Neural cell (in vitro differentiated cells): ENCODE results near the gene MCL1. TPM values are rescaled to one million over a fixed set of nuclear protein-coding genes. Genes with fewer than 3 reads are reported as not detected.

Experiments
- H2AFZ ChIP-seq: fragments of 200-600, 300-800 bp; sonication (generic), shearing (Covaris generic); 2 replicates; pipeline ENCODE4 v1.6.0; 2014; ENCODE audit warnings: low read depth, mild to moderate bottlenecking, antibody characterized with exemption, low read length, moderate library complexity
- H3F3A ChIP-seq: fragments of 200-600 bp; shearing (Covaris generic); 2 replicates; pipeline ENCODE4 v1.6.1; 2016; ENCODE audit warnings: mild to moderate bottlenecking, moderate library complexity, mixed read lengths, antibody characterized with exemption, low read length; ENCODE audit not compliant: insufficient read depth, poor library complexity, severe bottlenecking
- H3K27ac ChIP-seq: fragments of 200-600, 300-800 bp; sonication (generic), shearing (Covaris generic); 2 replicates; pipeline ENCODE4 v1.5.1; 2014; ENCODE audit warnings: mild to moderate bottlenecking, low read length, moderate library complexity
- H3K27me3 ChIP-seq: fragments of 300-800, 200-600 bp; sonication (generic), shearing (Covaris generic); 2 replicates; pipeline ENCODE4 v1.6.0; 2014; ENCODE audit warnings: mild to moderate bottlenecking, low read depth, low read length, moderate library complexity; ENCODE audit not compliant: insufficient read depth
- H3K36me3 ChIP-seq: fragments of 300-800, 200-600 bp; sonication (generic), shearing (Covaris generic); 2 replicates; pipeline ENCODE4 v1.5.1; 2014; ENCODE audit warnings: mild to moderate bottlenecking, antibody characterized with exemption, low read length, moderate library complexity; ENCODE audit not compliant: insufficient read depth
- H3K4me2 ChIP-seq: fragments of 300-800, 200-600 bp; sonication (generic), shearing (Covaris generic); 2 replicates; pipeline ENCODE4 v1.6.0; 2014; ENCODE audit warnings: mild to moderate bottlenecking, low read length
- H3K4me3 ChIP-seq: fragments of 300-800, 200-600 bp; sonication (generic), shearing (Covaris generic); 2 replicates; pipeline ENCODE4 v1.5.1; 2014; ENCODE audit warnings: mild to moderate bottlenecking, low read length, moderate library complexity
- H3K79me2 ChIP-seq: fragments of 200-600 bp; shearing (Covaris generic); replicated peaks from 2 replicates; pipeline ENCODE4 v1.6.0; 2014; ENCODE audit warnings: mild to moderate bottlenecking, low read length, moderate library complexity; ENCODE audit not compliant: insufficient read depth
- H3K9ac ChIP-seq: fragments of 300-800, 200-600 bp; sonication (generic), shearing (Covaris generic); 2 replicates; pipeline ENCODE4 v1.6.1; 2016; ENCODE audit warnings: mild to moderate bottlenecking, low read length, mixed read lengths
- H3K9me2 ChIP-seq: fragments of 200-600 bp; shearing (Covaris generic); 2 replicates; pipeline ENCODE4 v1.6.1; 2016; ENCODE audit warnings: mild to moderate bottlenecking, low read length, mixed read lengths; ENCODE audit not compliant: insufficient read depth
- H3K9me3 ChIP-seq: fragments of 200-600, 300-800 bp; sonication (generic), shearing (Covaris generic); 2 replicates; pipeline ENCODE4 v1.6.1; 2016; ENCODE audit warnings: mild to moderate bottlenecking, mixed run types, low read length, moderate library complexity, mixed read lengths
- H4K20me1 ChIP-seq: fragments of 200-600 bp; shearing (Covaris generic); 2 replicates; pipeline ENCODE4 v1.6.1; 2016; ENCODE audit warnings: mild to moderate bottlenecking, mixed run types; ENCODE audit not compliant: insufficient read depth
- EP300 ChIP-seq: fragments of 450-650 bp; conservative IDR thresholded peaks from 2 replicates; pipeline ENCODE4 v1.6.1; 2014; ENCODE audit warnings: antibody characterized with exemption, mild to moderate bottlenecking, moderate library complexity; ENCODE audit not compliant: poor library complexity, severe bottlenecking
- EZH2 ChIP-seq: fragments of 200-600, 300-800 bp; shearing (Covaris generic), sonication (generic); IDR thresholded peaks from 2 replicates; pipeline ENCODE4 v1.6.1; 2014; ENCODE audit warnings: antibody characterized with exemption, low read length, borderline replicate concordance, mild to moderate bottlenecking; ENCODE audit not compliant: insufficient read depth, poor library complexity, severe bottlenecking
- MXI1 ChIP-seq: fragments of 450-650 bp; conservative IDR thresholded peaks from 2 replicates; pipeline ENCODE4 v1.6.1; 2014; ENCODE audit warnings: antibody characterized with exemption, mild to moderate bottlenecking; ENCODE audit not compliant: poor library complexity, severe bottlenecking
- POLR2AphosphoS5 ChIP-seq: IDR thresholded peaks from 2 replicates; pipeline ENCODE4 v1.6.1; 2012
- RAD21 ChIP-seq: fragments of 450-650 bp; conservative IDR thresholded peaks from 2 replicates; pipeline ENCODE4 v1.6.1; 2014; ENCODE audit warnings: antibody characterized with exemption, mild to moderate bottlenecking, moderate library complexity
- SMC3 ChIP-seq: fragments of 450-650 bp; conservative IDR thresholded peaks from 2 replicates; pipeline ENCODE4 v1.6.1; 2014; ENCODE audit warnings: antibody characterized with exemption, mild to moderate bottlenecking, moderate library complexity; ENCODE audit not compliant: poor library complexity
- polyA plus RNA-seq: library from polyadenylated mRNA; depleted of rRNA; stranded (reverse); fragments of >200 nt; gene quantifications from 2 replicates; pipeline ENCODE4 v1.2.3, GENCODE V29; 2014
- TF ChIP-seq, protein P1 (sequence below): IDR thresholded peaks from 2 replicates; pipeline ENCODE4 v1.6.1; 2012; ENCODE audit warnings: borderline replicate concordance
- TF ChIP-seq, protein P2 (sequence below): fragments of 450-650 bp; IDR thresholded peaks from 2 replicates; pipeline ENCODE4 v1.5.1; 2014; ENCODE audit warnings: antibody characterized with exemption, mild to moderate bottlenecking, moderate library complexity; ENCODE audit not compliant: poor library complexity, severe bottlenecking

MCL1 gene
- polyA plus RNA-seq, 1 donor from 2014 or later: 171 TPM

- no peaks in the 10 kb centered on the region for H3K9me2 ChIP-seq
- H3K79me2 ChIP-seq: no peaks in the 10 kb centered on the region
- no peak overlapping the region for H2AFZ ChIP-seq
- TF ChIP-seq, protein P1, sequence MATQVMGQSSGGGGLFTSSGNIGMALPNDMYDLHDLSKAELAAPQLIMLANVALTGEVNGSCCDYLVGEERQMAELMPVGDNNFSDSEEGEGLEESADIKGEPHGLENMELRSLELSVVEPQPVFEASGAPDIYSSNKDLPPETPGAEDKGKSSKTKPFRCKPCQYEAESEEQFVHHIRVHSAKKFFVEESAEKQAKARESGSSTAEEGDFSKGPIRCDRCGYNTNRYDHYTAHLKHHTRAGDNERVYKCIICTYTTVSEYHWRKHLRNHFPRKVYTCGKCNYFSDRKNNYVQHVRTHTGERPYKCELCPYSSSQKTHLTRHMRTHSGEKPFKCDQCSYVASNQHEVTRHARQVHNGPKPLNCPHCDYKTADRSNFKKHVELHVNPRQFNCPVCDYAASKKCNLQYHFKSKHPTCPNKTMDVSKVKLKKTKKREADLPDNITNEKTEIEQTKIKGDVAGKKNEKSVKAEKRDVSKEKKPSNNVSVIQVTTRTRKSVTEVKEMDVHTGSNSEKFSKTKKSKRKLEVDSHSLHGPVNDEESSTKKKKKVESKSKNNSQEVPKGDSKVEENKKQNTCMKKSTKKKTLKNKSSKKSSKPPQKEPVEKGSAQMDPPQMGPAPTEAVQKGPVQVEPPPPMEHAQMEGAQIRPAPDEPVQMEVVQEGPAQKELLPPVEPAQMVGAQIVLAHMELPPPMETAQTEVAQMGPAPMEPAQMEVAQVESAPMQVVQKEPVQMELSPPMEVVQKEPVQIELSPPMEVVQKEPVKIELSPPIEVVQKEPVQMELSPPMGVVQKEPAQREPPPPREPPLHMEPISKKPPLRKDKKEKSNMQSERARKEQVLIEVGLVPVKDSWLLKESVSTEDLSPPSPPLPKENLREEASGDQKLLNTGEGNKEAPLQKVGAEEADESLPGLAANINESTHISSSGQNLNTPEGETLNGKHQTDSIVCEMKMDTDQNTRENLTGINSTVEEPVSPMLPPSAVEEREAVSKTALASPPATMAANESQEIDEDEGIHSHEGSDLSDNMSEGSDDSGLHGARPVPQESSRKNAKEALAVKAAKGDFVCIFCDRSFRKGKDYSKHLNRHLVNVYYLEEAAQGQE: no peak
- TF ChIP-seq, protein P2, sequence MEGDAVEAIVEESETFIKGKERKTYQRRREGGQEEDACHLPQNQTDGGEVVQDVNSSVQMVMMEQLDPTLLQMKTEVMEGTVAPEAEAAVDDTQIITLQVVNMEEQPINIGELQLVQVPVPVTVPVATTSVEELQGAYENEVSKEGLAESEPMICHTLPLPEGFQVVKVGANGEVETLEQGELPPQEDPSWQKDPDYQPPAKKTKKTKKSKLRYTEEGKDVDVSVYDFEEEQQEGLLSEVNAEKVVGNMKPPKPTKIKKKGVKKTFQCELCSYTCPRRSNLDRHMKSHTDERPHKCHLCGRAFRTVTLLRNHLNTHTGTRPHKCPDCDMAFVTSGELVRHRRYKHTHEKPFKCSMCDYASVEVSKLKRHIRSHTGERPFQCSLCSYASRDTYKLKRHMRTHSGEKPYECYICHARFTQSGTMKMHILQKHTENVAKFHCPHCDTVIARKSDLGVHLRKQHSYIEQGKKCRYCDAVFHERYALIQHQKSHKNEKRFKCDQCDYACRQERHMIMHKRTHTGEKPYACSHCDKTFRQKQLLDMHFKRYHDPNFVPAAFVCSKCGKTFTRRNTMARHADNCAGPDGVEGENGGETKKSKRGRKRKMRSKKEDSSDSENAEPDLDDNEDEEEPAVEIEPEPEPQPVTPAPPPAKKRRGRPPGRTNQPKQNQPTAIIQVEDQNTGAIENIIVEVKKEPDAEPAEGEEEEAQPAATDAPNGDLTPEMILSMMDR: no peak
- TF ChIP-seq POLR2AphosphoS5: no peak
- no peak for TF ChIP-seq SMC3
- H4K20me1 ChIP-seq: no peaks in the 10 kb centered on the region
- H3F3A ChIP-seq: no peaks in the 10 kb centered on the region
- no peaks in the 10 kb centered on the region for H3K36me3 ChIP-seq
- no peaks in the 10 kb centered on the region for H3K9me3 ChIP-seq
- H3K27ac ChIP-seq: no peak overlapping the region
- no peak overlapping the region for H3K9ac ChIP-seq
- no peak overlapping the region for H3K4me2 ChIP-seq
- no peaks in the 10 kb centered on the region for H3K27me3 ChIP-seq
- no peak overlapping the region for H3K4me3 ChIP-seq
Measured at GRCh38 chr1:150530491-150531159, 48.8 kb downstream of the MCL1 start.

GRCh38 chr1:150529017-150529416, 50.4 kb downstream of the MCL1 start:
- TF ChIP-seq, protein P1: no peak
- no peak for TF ChIP-seq EZH2
- TF ChIP-seq, protein P2: no peak
- no peak for TF ChIP-seq SMC3
- no peak for TF ChIP-seq MXI1
- no peak for TF ChIP-seq POLR2AphosphoS5
- no peak for TF ChIP-seq RAD21
- no peak for TF ChIP-seq EP300
- no peak overlapping the region for H2AFZ ChIP-seq
- no peak overlapping the region for H3K4me3 ChIP-seq
- H3K79me2 ChIP-seq: no peaks in the 10 kb centered on the region
- H3F3A ChIP-seq: no peaks in the 10 kb centered on the region
- H3K9ac ChIP-seq: no peak overlapping the region
- no peaks in the 10 kb centered on the region for H3K36me3 ChIP-seq
- no peaks in the 10 kb centered on the region for H4K20me1 ChIP-seq
- no peaks in the 10 kb centered on the region for H3K9me2 ChIP-seq
- H3K27me3 ChIP-seq: no peaks in the 10 kb centered on the region
- no peak overlapping the region for H3K4me2 ChIP-seq
- no peak overlapping the region for H3K27ac ChIP-seq
- no peaks in the 10 kb centered on the region for H3K9me3 ChIP-seq
